ENCODE data around the gene KCND3.

The KCND3 gene

DNA sequence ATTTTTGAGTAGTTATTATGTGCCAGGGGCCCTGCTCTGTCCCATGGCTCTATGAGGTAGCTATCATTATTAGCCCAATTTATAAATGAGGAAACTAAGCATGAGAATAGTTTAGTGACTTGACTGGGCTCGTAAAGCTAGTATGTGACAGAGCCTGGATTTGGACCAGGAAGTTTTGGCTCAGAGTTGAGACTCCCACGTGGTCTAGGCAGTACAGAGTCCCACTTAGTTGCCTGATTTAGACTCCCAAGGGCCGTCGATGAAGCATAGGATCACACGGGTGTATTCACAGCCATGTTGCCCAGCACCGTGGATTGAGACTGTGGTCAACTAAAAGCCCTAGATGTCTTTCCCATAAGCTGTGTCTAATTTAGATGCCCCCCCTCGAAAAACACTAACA, 152.1 kb downstream of the KCND3 start:
- DNase-seq: no peak

DNA sequence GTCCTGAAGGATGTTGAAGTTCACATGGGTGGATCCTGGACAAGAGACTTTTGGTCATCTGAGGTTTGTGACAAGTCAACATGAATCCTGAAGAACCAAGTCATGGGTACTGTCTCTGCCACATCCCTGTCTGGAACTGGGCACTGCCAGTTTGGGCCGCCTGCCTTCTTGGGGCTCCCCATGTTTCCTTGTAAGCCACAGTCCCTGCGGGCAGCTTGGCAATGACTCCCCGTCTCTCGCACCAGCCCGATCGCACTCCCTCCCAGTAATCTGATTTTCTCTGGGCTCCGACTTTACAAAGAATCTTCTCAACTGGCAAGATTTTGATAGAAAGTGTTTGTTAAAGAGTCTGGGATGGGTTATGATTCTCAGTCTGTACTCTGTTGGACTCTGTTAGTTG, 153.4 kb downstream of the KCND3 start:
- no peak for DNase-seq

DNA sequence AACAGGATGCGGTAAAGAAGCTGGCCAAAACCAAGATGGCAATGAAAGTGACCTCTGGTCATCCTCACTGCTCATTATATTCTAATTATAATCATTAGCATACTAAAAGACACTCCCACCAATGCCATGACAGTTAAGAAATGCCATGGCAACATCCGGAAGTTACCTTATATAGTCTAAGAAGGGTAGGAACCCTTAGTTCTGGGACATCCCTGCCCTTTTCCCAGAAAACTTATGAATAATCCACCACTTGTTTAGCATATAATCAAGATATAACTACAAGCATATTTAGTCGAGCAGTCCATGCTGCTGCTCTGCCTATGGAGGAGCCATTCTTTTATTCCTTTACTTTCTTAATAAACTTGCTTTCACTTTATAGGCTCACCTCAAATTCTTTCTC, 154.0 kb downstream of the KCND3 start:
- DNase-seq: no peak

DNA sequence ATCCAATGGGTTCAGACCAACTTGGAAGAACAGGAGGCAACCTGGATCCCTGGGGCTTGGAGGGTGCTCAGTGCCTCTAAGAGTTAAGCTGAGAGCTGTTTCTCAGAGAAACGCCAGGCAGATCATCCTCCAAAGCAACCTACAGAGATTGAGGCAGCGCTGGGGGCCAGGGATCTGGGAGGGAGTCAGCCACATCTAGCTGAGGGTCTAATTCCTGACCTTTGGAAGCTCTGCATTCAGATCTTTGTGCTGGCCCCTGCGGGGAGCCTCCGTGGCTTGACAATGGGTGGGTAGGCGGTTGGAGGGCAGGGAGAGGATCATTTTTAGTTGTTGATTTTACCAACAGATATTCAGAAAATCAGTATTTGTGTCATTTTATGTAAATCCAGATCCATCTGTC, 154.5 kb downstream of the KCND3 start:
- DNase-seq: no peak

DNA sequence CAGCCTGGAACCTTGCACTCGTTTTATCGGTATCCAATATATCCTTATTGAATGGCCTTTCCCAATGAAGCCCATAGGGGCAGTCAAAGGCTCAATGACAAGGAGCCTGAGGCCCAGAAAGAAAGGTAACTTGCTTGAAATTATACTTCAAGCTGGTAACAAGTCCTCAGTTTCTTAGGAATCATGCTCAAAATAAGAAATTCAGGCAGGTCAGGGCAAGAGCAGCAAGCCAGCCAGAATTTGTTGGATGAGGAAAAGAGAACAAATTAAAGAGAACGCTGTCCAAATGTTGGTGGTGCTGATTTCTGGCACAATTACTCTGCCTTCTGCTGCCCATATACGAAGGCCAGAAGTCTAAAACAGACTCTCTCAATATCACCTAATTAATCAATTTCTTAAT, 156.1 kb downstream of the KCND3 start:
- DNase-seq: no peak

DNA sequence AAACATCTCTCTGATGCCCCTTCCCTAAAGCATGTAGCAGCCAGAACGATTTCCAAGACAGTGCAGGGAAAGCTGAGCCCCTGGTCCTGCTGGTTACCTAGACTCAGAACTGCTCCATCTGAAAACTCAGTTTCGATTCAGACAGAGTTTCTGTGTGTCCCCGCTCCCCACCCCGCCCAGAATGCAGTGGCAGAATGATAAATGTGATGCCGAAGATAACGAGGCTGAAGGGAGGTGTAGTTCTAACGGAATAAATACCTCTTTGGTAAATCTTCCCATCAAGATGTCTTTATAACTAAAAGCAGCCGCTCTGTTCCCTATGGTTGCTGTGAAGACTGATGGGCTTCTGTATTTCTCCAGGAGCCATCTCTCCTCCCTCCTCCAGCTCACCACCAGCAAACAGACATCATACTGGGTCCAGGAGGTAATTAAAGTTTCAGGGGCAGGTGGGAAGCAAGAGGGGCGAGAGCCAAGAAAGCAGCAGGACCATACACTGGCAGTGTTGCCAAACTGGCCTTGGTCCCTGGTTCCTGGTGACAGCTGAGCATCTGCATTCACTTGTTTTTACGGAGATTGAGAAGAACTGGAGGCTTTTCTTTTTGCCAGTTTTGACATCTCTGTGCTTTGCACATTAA, 156.8 kb downstream of the KCND3 start:
- no peak for DNase-seq

DNA sequence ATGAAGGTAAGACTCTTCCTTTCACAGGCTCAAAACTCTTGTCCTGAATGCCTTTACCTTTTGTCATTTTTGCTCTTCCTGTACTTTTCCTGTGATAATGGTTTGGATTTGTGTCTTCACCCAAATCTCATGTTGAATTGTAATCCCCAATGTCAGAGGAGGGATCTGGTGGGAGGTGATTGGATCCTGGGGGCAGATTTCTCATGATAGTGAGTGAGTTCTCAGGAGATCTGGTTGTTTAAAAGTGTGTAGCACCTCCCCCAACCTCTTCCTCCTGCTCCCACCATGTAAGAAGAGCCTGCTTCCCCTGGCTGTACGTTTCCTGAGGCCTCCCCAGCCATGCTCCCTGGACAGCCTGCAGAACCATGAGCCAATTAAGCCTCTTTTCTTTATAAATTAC, 158.3 kb downstream of the KCND3 start:
- DNase-seq: no peak

DNA sequence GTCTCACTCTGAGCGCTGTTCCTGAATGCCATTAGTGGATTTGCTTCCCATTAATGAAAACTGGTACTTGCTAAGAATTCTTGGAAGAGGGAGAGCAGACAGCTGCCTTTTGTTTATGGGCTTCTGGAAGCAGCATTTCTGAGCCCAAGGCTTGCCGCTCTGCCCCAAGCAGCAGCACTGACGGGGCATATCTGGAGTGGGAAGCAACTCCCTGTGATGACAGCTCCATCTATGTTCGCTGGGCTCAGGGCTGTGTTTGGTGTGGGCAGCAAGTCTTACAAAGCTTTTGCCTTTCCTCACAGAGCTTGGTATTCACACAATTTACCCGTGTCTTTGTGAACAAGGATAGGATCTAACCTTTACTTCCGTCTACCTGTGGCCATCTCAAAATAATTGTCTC, 161.5 kb downstream of the KCND3 start:
- DNase-seq: no peak

DNA sequence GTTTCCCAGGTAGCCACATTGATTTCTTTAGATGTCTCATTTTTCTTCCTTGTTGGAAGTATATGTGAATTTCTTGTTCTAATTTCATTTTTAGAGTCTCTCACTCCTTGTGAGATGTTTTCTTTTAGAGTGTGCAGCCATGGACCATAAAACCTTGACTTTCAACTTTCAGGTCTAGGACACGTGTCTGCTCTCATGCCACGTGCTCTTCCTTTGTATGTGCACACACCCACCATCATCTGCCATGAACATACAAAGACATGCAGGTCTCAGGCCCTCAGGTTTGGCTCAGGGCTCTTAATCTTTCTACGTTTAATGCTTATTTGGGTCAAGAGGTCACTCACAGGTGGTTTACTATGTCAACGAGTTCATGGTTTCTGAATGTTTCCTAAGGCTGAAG, 163.2 kb downstream of the KCND3 start:
- no peak for DNase-seq

DNA sequence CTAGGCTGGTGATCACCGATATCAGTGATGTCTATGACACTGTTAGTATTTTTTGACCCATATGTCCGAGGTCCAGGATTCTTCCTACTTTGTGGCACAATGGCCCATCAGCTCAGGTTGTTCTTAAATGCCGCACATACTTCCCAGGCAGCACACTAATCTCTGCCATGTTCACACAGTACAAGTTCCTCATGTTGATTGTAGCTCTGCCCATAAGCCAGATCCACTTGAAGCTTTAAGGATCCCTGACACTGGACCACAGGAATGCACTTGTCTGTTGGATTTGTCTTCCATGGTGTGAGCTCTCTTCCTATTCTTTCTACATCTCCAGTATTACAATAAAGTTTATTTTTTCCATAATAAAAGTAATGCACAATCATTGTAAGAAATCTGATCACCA, 164.3 kb downstream of the KCND3 start:
- no peak for DNase-seq

DNA sequence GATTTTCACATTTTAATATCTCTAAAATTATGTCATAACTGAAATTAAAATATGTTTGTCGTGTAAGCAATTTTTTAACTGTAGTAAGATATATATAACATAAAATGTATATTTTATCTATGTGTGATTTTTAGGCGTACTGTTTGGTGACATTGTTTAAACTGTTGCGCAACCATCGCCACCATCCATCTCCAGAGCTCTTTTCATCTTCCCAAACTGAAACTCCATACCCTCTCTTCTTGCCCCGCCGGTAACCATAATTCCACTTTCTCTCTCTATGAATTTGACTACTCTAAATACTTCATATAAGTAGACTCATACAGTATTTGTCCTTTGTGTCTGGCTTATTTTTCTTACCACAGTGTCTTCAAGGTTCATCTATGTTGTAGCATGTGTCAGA, 167.3 kb downstream of the KCND3 start:
- no peak for DNase-seq

DNA sequence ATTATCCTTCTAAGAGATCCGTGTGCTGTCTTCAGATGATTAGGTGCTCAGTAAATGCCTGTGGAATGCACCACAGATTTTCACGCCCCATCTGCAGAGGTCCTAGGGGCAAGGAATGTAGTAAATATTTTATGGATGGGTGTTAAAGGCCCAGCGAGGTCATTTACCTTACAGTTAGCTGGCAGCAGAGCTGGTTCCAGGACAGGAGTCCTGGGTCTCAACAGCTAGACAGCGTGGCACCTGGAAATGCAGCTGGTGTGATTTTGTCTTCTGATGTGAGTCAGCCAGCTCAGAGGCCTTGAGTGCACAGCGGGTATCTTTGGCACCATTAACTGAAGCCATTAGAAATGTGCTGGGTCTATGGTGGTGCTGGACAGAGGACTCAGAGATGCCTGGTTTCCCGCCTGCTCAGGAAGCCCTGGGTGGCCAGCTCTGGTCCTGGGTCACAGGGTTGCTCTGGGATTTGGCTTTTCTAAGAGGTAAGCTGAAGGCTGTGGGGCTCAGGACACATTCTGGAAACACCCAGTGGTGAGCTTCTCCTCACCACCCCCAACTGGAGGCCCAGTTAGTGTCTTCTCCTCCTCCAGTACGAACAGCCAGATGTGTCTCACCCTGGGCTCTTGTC, 168.2 kb downstream of the KCND3 start:
- DNase-seq: no peak

DNA sequence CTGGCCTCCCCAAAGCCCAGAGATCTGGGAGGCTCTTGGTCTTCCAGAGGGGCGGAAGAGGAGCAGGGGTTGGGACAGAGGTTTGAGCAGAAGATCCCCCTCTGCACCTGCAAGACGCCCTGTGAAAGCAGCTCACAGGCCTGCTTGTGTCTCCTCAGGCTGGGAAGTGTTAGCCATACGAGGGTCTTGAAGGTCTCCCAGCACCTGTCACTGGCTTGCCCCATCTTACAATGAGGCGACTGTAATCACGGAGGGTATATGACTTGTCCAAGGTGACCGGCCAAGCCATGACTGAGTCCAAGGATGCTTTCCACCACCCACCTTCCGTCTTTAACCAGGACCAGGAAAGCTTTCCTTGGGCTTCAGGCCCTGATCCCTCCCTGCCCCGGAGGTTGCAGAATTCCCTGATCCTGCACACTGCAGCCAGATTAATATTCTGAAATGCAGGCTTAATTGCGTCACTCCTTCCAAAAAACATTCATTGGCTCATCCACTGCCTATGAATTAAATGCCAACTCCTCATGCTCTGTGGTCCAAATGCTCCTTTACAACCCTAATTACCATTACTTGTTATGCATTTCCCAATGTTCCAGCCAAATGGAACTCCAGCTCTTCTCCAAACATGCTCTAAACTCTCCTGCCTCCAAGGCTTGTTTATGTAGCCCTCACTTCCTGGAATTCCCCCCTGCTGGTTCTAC, 169.8 kb downstream of the KCND3 start:
- DNase-seq: no peak

DNA sequence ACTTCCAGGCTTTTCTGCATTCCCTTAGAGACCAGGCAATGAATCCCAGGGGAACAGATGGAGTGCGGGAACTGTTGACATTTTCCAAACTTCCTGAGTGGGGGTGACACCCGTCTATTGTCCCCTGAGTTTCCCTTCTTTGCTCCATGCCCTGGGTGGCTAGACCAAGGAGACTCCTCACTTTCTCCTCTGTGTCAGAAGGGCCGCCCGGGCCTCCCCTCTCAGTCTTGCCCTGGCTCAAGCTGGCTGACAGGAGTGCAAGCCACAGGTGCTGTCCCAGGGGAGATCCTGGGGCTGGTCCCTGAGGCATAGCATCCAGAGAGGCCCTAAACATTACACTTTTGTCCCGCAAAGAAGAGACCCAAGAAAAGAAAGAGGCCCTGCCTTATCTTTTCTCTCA, 170.9 kb downstream of the KCND3 start:
- DNase-seq: no peak

DNA sequence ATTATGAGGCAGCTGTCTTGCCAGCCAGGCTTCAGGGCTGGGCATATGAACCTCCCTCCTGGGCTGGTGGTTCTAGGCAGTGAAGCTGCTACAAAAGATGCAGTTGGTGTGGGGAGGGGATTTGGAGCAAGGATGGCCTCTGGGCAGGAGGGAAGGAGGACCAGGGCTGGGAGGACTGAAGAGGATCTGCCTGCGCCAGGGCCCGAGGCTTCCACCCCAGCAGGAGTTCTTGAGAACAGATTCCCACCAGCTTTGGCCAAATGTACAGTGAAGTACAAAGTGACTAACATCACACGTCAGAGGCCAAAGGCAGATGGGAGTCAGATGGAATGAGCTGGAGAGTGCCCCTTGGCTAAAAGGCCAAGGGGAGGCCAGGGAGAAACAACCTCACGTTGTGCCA, 171.4 kb downstream of the KCND3 start:
- DNase-seq: no peak

DNA sequence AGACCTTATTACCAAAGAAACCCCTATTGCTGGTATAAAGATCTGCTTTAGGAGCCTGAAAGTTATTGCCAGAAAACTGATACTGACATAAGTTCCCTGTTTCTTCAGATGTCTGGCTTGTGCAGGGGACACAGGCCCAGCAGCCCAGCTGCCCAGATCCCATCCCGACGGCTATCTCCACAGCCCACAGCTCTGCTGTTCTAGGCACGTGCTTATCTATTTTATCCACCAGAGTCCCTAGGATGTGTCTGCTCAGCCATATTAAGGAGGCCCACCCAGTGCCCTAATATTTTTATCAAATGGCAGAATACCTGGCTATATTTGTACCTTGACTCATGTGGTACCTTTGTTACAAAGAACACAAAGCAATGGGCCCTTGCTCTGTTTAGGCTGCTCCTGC, 174.8 kb downstream of the KCND3 start:
- no peak for DNase-seq

DNA sequence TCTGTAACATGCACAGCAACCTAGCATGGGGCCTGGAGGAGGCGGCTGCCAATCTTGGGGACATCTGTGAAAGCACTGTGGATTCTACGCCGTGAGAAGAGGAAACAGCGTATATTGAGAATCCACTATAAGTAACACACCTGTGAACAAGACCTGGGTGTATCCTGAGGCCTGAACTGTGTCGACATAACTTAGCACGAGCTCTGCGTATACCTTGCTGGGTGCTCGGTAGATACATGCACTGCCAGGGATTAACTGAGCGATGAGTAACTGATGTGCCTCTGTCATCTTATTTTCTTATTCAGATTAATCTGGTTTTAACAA, 175.2 kb downstream of the KCND3 start:
- DNase-seq: no peak

DNA sequence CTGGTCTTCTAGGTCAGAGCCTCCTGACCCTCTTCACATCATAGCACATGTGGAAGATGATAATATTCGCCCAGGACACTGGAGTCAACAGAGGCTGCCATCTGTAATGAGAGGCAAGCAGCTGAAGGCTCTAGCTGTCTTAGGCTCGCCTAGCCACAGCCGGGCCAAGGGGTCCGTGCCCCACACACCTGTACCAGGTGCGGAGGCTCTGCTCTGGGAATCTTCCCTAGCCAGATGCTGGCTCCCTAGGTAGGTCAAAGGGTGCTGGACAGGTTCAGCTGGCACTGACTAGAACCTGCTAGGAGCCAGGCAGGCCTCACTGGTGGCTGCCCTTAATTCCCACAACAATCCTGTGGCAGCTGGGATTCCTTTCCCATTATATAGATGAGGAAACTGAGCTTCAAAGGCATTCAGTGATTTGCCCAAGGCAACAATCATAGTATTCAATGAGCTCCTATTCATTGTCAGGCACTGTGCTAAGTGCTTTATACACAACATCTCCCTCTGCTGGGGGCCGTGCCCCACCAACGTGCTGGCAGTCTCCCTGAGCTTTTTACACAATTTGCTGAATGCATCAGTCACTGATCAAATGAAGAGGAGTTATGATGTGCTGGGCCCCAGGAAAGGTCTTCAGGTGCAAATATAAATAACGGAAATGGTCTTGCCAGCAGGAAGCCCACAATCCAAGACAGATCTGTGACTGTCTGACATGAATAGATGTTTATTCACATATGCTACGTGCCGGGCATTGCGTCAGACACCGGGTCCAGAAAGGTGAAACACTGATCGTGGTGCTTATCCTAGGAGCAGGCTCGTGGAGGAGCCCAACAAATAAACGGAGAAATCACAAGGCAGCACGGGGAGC, 175.8 kb downstream of the KCND3 start:
- DNase-seq: no peak

DNA sequence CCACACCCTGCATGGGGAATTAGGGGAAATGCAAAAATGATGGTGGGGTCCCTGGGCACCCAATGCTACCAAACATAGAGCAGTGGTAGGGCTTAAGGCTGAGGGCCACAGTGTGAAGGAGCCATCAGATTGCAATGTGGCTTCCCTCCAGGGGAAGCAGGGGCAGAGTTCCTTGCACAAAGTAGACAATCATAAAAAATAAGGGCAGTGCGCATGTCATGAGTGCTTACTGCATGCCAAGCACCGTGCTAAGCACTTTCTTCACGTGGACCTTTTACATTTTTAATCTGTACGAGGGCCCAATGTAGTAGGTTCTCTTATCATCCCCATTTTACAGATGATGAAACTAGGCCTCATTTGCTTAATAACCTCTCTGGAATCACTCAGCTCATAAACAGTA, 177.2 kb downstream of the KCND3 start:
- no peak for DNase-seq

DNA sequence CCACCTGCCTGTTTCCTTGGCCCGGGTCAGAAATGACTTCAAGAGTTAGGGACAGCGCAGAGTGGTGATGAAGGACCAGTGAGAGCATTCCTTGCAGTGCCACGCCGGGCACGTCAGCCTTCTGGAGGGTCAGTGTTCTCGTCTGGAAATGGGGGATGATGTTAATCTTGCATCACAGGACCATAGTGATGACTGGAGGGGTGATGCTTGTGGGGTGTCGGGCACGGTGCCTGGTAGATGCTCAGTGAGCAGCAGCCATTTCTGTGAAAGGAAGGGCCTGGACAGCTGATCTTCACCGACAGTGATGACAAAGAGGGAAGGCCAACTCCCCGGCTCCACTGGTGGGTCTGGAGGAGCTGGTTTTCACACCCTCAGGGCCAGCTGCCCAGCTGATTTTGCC, 177.6 kb downstream of the KCND3 start:
- no peak for DNase-seq

DNA sequence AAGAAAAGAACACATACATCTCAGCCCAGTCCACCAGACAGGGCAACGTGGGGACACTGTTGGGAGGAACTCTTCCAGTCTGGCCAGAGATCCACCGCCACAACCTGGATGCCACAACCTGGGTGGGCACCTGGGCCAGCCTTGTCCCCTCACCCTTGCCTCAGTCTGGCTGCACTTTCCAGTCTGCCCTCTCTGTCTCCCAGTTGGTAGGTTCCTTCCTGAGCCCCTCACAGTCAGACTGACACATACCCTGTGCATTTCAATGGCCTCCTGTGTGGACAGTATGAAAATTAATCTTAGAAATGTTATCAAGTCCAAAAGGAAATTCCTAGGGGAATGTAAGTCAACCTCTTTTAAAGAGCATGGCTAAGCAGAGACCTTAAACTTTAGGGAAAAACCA, 184.2 kb downstream of the KCND3 start:
- DNase-seq: no peak

DNA sequence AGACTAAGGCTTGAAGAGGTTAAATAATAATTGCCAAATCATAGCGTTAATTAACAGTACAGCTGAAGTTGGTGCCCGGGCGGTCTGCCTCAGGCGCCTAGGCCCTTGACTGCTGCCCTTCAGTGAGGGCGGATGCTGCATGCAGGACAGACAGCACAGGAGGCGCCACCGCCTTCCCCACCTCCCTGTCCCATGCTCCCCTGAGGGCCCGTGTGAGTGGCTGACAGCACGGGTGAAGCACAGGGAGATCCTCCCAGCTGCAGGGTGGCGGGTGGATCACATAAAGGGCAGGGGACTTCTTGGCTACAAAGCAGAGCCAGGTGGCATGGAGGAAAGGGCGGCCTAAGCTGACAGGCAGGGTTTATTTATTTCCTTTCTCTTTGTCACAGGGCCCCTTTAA, 184.7 kb downstream of the KCND3 start:
- DNase-seq: no peak

DNA sequence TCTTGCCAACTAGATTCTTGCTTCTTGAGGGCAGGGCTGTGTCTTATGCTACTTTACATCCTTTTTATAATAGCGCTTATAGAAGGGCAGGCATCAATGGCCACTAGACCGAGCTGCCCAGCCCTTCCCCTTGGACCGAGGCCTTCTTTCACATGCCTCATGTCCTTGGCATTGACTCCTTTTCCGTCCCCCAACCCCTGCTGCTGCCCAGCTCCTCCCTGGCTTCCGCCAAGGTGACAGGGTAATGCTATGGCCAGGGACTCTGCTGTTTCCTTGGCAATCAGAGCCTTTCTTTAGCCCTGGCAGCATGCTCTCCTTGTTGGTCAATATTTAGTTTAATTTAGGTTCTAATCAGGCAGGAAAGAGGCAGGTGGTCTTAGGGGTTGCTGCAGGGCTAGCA, 185.5 kb downstream of the KCND3 start:
- no peak for DNase-seq

DNA sequence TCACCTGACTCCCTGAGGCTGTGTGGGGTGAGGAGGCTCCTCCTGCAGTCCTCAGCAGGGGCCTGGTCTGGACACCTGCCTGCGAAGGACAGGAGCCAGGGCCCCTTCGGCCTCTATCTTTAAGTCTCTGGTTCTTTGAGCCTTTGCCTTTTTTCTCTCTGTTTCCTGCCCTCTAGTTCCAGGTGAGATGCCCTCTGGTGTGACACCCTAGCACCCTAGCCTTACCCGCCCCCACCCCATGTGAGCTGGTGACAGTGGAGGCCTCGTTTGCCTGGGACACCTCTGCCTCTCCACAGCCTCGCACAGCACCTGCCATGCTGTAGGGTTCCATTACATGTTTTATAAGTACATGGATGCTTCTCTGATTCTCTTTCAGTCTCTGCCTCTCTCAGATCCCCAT, 186.5 kb downstream of the KCND3 start:
- no peak for DNase-seq

Measured in activated effector memory CD4-positive, alpha-beta T cell treated with Interleukin-2 at 50 U/mL for 16 hours (primary cell).